Activated CD8-positive, alpha-beta T cell treated with anti-CD3 and anti-CD28 coated beads for 36 hours (primary cell): ENCODE measurements around the gene NOD1. TPM values are rescaled to one million over a fixed set of nuclear protein-coding genes. Genes with fewer than 3 reads are reported as not detected.

Experiments
- ATAC-seq: fragments of 200-7000 bp; cut with Tn5 transposase; one replicate; pipeline ENCODE4 v1.10.0; 2021; ENCODE audit warnings: mild to moderate bottlenecking, moderate library complexity
- CTCF ChIA-PET: fragments of 350-600 bp; sonication (Branson Sonifier 250); formaldehyde crosslinking; loops from one replicate; lab custom pipeline; 2021; ENCODE audit warnings: antibody characterized with exemption; lab: Charles Lee
- POLR2A ChIA-PET: fragments of 350-600 bp; sonication (Branson Sonifier 250); formaldehyde crosslinking; loops from one replicate; lab custom pipeline; 2021; ENCODE audit warnings: antibody characterized with exemption; lab: Charles Lee
- DNase-seq: peaks from one replicate; pipeline ENCODE4 v3.0.0-alpha.2; 2020
- H3K27ac Mint-ChIP-seq: one replicate; pipeline ENCODE4 v1.8.0; 2021; ENCODE audit warnings: mild to moderate bottlenecking, mixed read lengths
- H3K27me3 Mint-ChIP-seq: one replicate; pipeline ENCODE4 v1.8.0; 2021; ENCODE audit warnings: mixed read lengths
- H3K36me3 Mint-ChIP-seq: one replicate; pipeline ENCODE4 v1.8.0; 2021; ENCODE audit warnings: low read depth, mixed read lengths
- H3K4me1 Mint-ChIP-seq: one replicate; pipeline ENCODE4 v1.8.0; 2021; ENCODE audit warnings: low read depth, mixed read lengths
- H3K4me3 Mint-ChIP-seq: one replicate; pipeline ENCODE4 v1.8.0; 2021; ENCODE audit warnings: mild to moderate bottlenecking, moderate library complexity, mixed read lengths
- H3K9me3 Mint-ChIP-seq: one replicate; pipeline ENCODE4 v1.8.0; 2021; ENCODE audit warnings: mixed read lengths
- CTCF ChIP-seq: fragments of 200-600 bp; IDR thresholded peaks from one replicate; pipeline ENCODE4 v1.8.0; 2022; ENCODE audit warnings: antibody characterized with exemption, mild to moderate bottlenecking
- intact Hi-C: fragments of 100-400 bp; cut with micrococcal nuclease; formaldehyde crosslinking; loops from one replicate; pipeline ENCODE4 v1.10.0; 2022
- total RNA-seq, 2 experiments: library from RNA; stranded (reverse); gene quantifications; one replicate each; pipeline ENCODE4 v1.2.3, GENCODE V29; 2021

Gene NOD1
- total RNA-seq, 2 experiments from 2014 or later = 11.5 to 12.5 TPM

- TF ChIP-seq CTCF = no peak
- DNase-seq (no peak), ATAC-seq (no peak)
- POLR2A ChIA-PET = interaction anchor here (1.0 to 1.2 kb wide), 2 partner anchors 9 to 11 kb away, joined by 4 to 5 read pairs; no protein-coding TSS in a partner anchor
- Mint-ChIP-seq H3K27me3 (no peaks in the 10 kb centered on the region), H3K9me3 (no peaks in the 10 kb centered on the region), H3K27ac (peak overlapping the region; percentile 53), H3K36me3 (peaks cover 12% of the 10 kb centered on the region), H3K4me3 (peak overlapping the region; percentile 34), H3K4me1 (peaks cover 72% of the 10 kb centered on the region)
- intact Hi-C loops = loop anchor here (10.0 kb wide), 1 partner anchor 192 kb away; the partner anchor contains the start of gene ZNRF2
- CTCF ChIA-PET = interaction anchor here (1.1 to 1.8 kb wide), 2 partner anchors 146 to 201 kb away, joined by 3 to 4 read pairs; no protein-coding TSS in a partner anchor
Measured at GRCh38 chr7:30476459-30477145, 2.0 kb downstream of the NOD1 start.

GRCh38 chr7:30475580-30475979, 3.0 kb downstream of the NOD1 start:
- peaks cover 83% of the 10 kb centered on the region for H3K4me1 Mint-ChIP-seq
- DNase-seq = no peak
- H3K9me3 Mint-ChIP-seq = no peaks in the 10 kb centered on the region
- POLR2A ChIA-PET = interaction anchor here (1.0 kb wide), 1 partner anchor 10 kb away, joined by 5 read pairs; no protein-coding TSS in a partner anchor
- intact Hi-C loops = loop anchor here (10.0 kb wide), 1 partner anchor 191 kb away; the partner anchor contains the start of gene ZNRF2
- no peak overlapping the region for H3K4me3 Mint-ChIP-seq
- peak; percentile 8 for ATAC-seq
- peaks cover 12% of the 10 kb centered on the region for H3K36me3 Mint-ChIP-seq
- H3K27ac Mint-ChIP-seq = peak overlapping the region; percentile 59
- CTCF ChIA-PET = interaction anchor here (1.8 kb wide), 1 partner anchor 200 kb away, joined by 4 read pairs; no protein-coding TSS in a partner anchor
- no peak for TF ChIP-seq CTCF
- H3K27me3 Mint-ChIP-seq = no peaks in the 10 kb centered on the region

DNA sequence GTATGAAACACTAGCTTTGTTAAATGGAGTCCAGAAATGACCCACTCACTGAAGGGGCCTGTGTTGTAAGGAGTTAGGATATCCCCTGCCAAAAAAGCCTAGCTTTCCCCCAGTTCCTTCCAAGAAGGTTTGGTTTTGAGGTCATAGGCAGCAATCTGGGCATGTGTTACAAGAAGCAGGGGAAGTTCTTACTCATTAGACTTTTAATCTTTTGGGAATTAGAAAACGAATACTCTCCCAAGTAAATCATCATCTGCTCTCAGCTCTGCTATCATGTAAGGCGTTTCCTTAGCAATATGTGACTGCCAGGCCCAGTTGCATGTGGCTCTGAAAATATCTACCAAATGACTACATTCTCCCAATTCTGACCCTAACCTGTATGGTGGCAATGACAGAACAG, 3.7 kb downstream of the NOD1 start:
- Mint-ChIP-seq H3K27me3 (no peaks in the 10 kb centered on the region), H3K4me1 (peaks cover 85% of the 10 kb centered on the region), H3K4me3 (no peak overlapping the region), H3K36me3 (peaks cover 12% of the 10 kb centered on the region), H3K27ac (peak overlapping the region; percentile 73), H3K9me3 (no peaks in the 10 kb centered on the region)
- no peak for DNase-seq
- POLR2A ChIA-PET = interaction anchor here (0.6 kb wide), 1 partner anchor 364 kb away, joined by 3 read pairs; no protein-coding TSS in a partner anchor
- no peak for TF ChIP-seq CTCF
- intact Hi-C loops = loop anchor here (10.0 kb wide), 1 partner anchor 190 kb away; the partner anchor contains the start of gene ZNRF2
- CTCF ChIA-PET = no interaction called here
- ATAC-seq = no peak

DNA sequence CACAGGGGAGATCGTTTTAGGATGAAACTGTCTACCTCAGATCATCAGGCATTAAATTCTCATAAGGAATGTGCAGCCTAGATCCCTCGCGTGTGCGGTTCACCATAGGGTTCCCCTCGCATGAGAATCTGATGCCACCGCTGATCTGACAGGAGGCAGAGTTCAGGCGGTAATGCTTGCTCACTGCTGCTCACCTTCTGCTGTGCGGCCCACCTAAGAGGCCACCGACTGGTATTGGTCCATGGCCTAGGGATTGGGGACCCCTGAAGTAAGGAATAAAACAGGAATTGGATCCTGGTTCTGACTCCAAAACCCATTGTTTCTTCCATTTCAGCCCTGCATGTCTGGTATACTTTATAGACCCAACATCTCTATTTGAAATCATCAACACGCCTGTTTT, 4.1 kb downstream of the NOD1 start:
- POLR2A ChIA-PET = interaction anchor here (0.6 kb wide), 1 partner anchor 363 kb away, joined by 3 read pairs; no protein-coding TSS in a partner anchor
- H3K36me3 Mint-ChIP-seq = peaks cover 12% of the 10 kb centered on the region

More for the DNA sequence above, 4.1 kb downstream of the NOD1 start:
- DNase-seq = no peak
- Mint-ChIP-seq H3K27me3 (no peaks in the 10 kb centered on the region), H3K4me3 (no peak overlapping the region), H3K9me3 (no peaks in the 10 kb centered on the region), H3K4me1 (peaks cover 84% of the 10 kb centered on the region), H3K27ac (no peak overlapping the region)
- no peak for ATAC-seq
- intact Hi-C loops = loop anchor here (10.0 kb wide), 1 partner anchor 190 kb away; the partner anchor contains the start of gene ZNRF2
- no peak for TF ChIP-seq CTCF
- CTCF ChIA-PET = no interaction called here
